MV-4-11 (cell line): Measurements from ENCODE around the gene AGO3.
A peak's percentile ranks its signal among the peaks of the same experiment; 100 is the strongest.

Experiments used
- DNase-seq: peaks from one replicate; lab custom pipeline; 2025; lab: John Stamatoyannopoulos, UW

AGO3 gene

GRCh38 chr1:36096500-36097432 is 165.9 kb downstream of the AGO3 start:
- DNase-seq = no peak

- no peak for DNase-seq
These were observed 167.0 kb downstream of the AGO3 start for GRCh38 chr1:36097693-36098585.

GRCh38 chr1:36098650-36099365 is 167.9 kb downstream of the AGO3 start:
- no peak for DNase-seq

DNA sequence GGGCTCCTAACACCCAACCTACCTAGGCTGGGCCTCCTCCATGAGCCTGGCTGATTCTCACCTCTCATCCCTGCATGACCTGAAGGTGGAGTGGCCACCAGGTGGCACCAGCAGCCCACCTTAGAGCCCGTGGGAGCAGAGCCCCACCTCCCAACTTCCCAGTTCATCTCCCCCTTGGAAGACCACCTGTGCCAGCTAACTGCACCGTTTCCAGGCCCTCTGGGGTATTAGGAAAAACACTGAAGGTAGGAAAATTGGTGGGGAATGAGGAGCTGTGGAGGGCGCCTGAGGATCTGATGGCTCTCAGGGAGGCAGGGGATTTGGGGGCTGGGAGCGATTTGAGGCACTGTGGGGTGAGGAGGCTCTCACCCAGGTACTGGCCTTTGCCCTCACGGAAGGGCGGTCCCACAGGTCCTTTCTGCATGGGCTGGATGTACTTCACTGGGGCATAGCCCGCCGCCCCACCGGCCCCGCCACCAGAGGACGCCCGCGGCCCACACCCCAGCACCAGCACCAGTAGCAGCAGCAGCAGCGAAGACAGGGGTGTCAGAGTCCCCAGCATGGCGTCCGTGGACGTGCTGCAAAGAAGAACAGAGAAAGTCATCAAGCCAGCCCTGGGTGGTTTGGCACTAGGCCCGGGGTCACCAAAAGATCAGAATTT is 168.9 kb downstream of the AGO3 start:
- DNase-seq = peak; percentile 72

- no peak for DNase-seq
These were observed 169.5 kb downstream of the AGO3 start for GRCh38 chr1:36100376-36100775.

DNA sequence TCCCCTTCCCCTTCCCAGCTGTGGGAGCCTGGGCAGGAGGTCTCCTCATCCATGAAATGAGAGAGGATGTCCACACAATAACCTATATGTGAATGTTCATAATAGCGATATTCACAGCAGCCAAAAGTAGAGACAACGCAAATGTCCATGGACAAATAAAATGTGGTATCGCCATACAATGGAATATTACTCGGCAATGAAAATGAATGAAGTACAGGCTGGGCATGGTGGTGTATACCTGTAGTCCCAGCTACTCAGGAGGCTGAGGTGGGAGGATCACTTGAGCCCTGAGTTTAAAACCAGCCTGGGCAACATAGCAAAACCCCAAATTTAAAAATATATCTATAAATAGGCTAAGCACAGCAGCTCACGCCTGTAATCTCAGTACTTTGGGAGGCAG is 170.6 kb downstream of the AGO3 start:
- no peak for DNase-seq

- no peak for DNase-seq
These were observed 175.4 kb downstream of the AGO3 start for GRCh38 chr1:36106269-36106668.

- no peak for DNase-seq
These were observed 176.5 kb downstream of the AGO3 start for GRCh38 chr1:36107394-36107793.

DNA sequence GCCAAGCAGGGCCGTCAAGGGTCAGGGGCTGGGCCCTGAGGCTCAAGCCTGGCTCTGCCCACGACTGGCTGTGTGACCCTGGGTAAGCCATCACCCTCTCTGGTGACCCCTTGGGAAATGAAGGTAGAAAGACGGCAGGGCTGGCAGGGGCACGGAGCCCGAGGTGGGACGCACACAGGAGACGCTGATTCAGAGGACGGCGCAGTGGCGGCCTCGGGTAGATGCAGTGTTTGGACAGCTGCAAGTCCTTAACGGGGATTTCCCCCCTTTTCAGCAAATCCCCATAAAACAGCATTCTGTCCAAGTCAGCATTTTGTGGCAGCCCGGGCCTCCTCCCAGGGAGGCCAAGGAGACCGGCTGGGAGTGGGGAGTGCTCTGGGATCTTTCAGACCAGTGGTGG is 177.4 kb downstream of the AGO3 start:
- no peak for DNase-seq

GRCh38 chr1:36109041-36109679 is 178.3 kb downstream of the AGO3 start:
- DNase-seq = peak; percentile 14

- no peak for DNase-seq
These were observed 180.2 kb downstream of the AGO3 start for GRCh38 chr1:36111151-36111550.

DNA sequence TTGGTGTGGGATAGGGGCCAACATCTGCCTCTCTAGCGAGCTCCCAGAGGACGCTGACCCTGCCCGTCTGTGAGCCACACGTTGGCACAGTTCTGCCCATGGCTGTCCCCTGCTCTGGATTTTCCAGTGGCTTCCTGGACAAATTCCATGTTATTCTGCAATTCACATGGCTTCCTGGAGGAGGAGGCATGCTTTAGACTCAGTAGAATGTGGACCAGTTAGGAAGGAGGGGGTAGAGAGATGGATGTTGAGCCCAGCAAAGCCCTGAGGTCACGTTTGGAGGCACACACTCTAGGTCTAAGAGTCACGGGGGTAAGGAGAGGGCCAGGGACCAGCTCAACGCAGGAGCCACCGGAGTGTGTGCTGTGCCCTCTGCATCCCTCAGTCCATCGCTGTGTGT is 181.9 kb downstream of the AGO3 start:
- DNase-seq = no peak

DNA sequence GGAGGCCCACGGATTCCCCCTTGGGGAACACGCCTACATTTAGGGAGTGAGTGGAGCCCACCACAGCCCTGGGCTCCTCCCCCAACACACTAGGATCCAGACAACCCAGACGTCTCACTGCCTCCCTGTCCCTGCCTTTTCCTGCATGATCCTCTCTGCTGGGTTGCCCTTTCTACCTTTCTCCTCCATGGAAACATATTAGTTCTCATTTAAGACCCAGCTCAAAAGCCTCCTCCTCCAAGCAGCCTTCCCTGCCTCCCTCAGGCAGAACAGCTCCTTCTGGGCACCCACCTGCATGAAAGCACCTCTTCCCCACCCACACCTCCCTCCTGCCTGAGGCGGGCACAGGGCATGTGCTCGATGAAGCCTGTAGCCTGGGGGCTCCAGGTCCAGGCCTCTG is 183.5 kb downstream of the AGO3 start:
- no peak for DNase-seq

- DNase-seq = no peak
These were observed 184.3 kb downstream of the AGO3 start for GRCh38 chr1:36115200-36115669.

DNA sequence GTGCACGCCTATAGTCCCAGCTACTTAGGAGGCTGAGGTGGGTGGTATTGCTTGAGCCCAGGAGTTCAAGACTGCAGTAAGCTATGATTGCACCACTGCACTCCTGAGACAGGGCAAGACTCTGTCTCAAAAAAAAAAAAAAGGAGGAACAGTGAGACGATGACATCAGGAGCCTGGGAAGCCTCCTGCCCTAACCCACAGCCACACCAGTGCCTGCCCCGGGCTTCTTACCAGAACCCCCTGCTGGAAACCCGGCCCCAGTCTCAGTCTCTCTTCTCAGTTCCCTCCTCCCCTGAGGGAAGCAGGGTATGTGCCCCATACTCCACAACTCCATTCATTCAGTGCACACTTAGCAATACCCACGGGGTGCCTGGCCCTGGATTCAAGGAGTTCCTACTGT is 185.0 kb downstream of the AGO3 start:
- peak; percentile 87 for DNase-seq

DNA sequence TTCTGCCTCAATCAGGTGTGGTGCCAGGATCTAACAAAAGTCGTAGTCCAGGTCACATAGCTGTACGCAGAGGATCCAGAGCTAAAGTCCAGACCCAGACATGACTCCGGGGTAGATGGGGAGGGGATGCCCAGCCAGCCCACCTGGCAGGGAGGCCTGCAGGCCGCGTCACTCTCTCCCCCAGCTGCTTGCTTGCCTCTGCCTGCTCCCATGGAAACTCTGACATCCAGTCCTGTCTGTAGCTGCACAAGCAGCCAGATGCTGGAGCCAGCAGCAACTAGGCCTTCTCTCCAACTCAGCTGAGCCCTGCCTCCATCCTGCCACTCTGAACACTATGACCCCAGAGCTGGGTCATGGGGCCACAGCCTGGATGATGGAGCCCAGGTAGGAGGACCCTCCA is 186.0 kb downstream of the AGO3 start:
- no peak for DNase-seq

DNA sequence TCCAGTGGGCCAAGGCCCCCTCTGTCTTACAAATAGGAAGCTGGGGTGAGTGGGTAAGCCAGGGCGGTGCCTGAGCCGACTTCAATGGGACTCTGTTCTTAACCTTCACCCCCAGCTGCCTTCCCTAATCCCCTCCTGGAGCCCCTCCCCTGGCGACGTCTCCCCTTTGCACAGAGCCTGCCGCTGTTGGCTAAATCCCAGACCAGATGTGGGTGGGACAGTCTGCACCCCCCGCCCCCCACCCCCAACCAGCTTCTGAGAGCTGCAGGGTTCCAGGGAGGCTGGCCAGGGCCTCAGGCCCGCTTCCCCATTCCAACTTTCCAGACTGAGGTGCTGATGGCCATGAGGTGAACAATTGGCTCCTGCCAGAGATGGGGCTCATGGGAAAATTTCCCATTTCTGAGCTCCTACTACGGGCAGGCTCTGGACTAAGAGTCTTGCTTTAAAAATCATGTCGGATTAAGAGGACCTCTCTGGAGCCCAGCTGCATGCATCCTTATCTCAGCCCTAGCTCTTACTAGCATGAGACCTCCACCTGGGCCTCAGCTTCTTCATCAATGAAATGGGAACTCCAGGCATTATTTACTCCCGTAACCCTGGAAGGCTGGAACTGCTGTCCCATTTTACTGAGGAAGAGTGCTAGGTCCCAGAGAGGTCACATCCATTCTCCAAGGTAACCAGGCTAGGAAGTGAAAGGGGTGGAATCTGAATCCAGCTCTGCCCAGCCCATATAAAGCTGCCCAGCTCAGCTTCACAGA is 187.7 kb downstream of the AGO3 start:
- DNase-seq = no peak

DNA sequence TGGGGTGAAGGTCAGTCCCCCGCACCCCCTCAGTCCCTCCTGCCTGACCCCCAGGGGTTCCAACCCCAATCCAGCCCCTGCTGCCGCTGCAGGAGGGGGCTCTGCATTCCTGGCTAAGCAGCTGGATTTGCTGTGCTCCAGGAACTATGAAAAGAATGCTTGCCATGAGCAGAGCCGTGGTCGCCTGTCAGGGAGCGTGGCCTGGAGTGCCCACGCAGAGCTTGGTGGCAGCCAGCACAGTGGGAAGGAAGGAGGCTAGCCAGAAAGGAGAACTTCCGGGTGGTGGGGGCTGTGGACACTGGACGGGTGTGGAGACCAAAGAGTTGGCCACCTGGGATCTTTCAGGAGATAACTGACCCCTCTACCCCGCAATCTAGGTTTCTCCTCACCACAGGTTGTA is 188.6 kb downstream of the AGO3 start:
- DNase-seq = peak; percentile 40
